Measurements from ENCODE around the gene RANBP10. TPM values are rescaled to one million over a fixed set of nuclear protein-coding genes. Genes with fewer than 3 reads are reported as not detected.

Gene RANBP10
- total and polyA plus RNA-seq, 2 of the 13 experiments (the other 11 are each of a cell fraction or from before 2014, with no cell fraction given): 9.2 to 22.7 TPM

DNA sequence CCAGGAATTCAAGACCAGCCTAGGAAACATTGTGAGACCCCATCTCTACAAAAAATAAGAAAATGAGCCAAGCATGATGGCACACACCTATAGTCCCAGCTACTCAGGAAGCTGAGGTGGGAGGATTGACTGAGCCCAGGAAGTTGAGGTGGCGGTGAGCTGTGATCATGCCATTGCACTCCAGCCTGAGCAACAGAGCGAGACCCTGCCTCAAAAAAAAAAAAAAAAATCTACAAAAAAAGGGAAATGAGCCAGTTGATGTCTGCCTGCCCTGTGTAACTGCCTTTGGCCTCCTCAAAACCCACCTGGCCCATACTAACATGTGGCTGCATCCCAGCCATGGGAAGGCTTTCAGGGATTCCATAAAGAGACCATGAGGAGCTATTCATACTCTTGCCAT lies 4.5 kb downstream of the RANBP10 start (continued):
- TF ChIP-seq PAXIP1 (CRISPR knock-in tag; conservative IDR thresholded peaks at IDR 0.05) (no peak), HOXA7 (CRISPR knock-in tag; IDR thresholded peaks at IDR 0.05) (no peak), ZBTB46 (CRISPR knock-in tag; IDR thresholded peaks at IDR 0.05; ENCODE audit: borderline replicate concordance) (no peak), FLYWCH1 (CRISPR knock-in tag; IDR thresholded peaks at IDR 0.05) (no peak), ZSCAN31 (CRISPR knock-in tag; IDR thresholded peaks at IDR 0.05; ENCODE audit: low read depth) (no peak), ZC3H13 (CRISPR knock-in tag; IDR thresholded peaks at IDR 0.05) (no peak), ZSCAN22 (CRISPR knock-in tag; IDR thresholded peaks at IDR 0.05) (no peak), ZZZ3 (CRISPR knock-in tag; IDR thresholded peaks at IDR 0.05; ENCODE audit: borderline replicate concordance) (no peak)

- no peak overlapping the region; the same call in 1 of the 2 replicates for H3K4me2 ChIP-seq (ENCODE audit: low read depth, low read length)
- peaks cover 17 to 46% of the 10 kb centered on the region in 2 experiments for H3K36me3 ChIP-seq (replicated peaks in 1 of 2; ENCODE audit: control insufficient read depth in 1 of 2, insufficient read depth in 2 of 2, low read length in 2 of 2)
- intact Hi-C loops (cut with micrococcal nuclease; ENCODE audit: unreplicated experiment) (no loop called here), in situ Hi-C loops (cut with HindIII; ENCODE audit: extremely low pct_ligation_motif_present, low pct_unique_long_range_greater_than_20kb) (no loop called here)
- H3K9me3 ChIP-seq (ENCODE audit: low read length): no peaks in the 10 kb centered on the region
- BruUV-seq (replicated peaks): no TSS peak
- no peak overlapping the region for H3K27ac ChIP-seq (ENCODE audit: extremely low read length, insufficient read depth, low read length)
- H3K4me1 ChIP-seq (ENCODE audit: insufficient read depth, low read length): peaks cover 34% of the 10 kb centered on the region
- ChIA-PET POLR2A (interaction anchor here (1.4 kb wide), 1 partner anchor 82 kb away, joined by 4 read pairs; the partner anchor contains the start of gene GFOD2), CTCF (ENCODE audit: low intra/inter-chr PET ratio, low total read pairs) (no interaction called here)
- H3K27me3 ChIP-seq (ENCODE audit: control insufficient read depth in 1 of 2, insufficient read depth in 2 of 2, low read length in 2 of 2): no peaks in the 10 kb centered on the region; a peak in 1 of 5 replicates
- ATAC-seq (no peak), FAIRE-seq (no peak), DNase-seq (ENCODE audit: low spot score) (no peak)
- peaks cover 21% of the 10 kb centered on the region for H4K20me1 ChIP-seq (ENCODE audit: insufficient read depth, low read length)
- no peak overlapping the region for H3K4me3 ChIP-seq (replicated peaks in 1 of 3; ENCODE audit: insufficient read depth in 1 of 3, low read depth in 2 of 3, low read length in 3 of 3)
- H3K79me2 ChIP-seq (ENCODE audit: insufficient read depth, low read length): peaks cover 68% of the 10 kb centered on the region
- WGBS (ENCODE audit: low lambda C conversion rate): 100% methylated on average over 1 of the region's 1 CpG
- H3K9ac ChIP-seq (ENCODE audit: insufficient read depth, low read depth, low read length): no peak overlapping the region
- no peak overlapping the region for H2AFZ ChIP-seq (ENCODE audit: low read length)
- TF ChIP-seq NR2F1 (CRISPR knock-in tag; IDR thresholded peaks at IDR 0.05): no peak
- TF ChIP-seq, protein P1, sequence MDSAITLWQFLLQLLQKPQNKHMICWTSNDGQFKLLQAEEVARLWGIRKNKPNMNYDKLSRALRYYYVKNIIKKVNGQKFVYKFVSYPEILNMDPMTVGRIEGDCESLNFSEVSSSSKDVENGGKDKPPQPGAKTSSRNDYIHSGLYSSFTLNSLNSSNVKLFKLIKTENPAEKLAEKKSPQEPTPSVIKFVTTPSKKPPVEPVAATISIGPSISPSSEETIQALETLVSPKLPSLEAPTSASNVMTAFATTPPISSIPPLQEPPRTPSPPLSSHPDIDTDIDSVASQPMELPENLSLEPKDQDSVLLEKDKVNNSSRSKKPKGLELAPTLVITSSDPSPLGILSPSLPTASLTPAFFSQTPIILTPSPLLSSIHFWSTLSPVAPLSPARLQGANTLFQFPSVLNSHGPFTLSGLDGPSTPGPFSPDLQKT (CRISPR knock-in tag; IDR thresholded peaks at IDR 0.05; ENCODE audit: borderline replicate concordance): no peak
- TF ChIP-seq MLX (CRISPR knock-in tag; IDR thresholded peaks at IDR 0.05): no peak
- TF ChIP-seq ZBTB10 (CRISPR knock-in tag; IDR thresholded peaks at IDR 0.05; ENCODE audit: borderline replicate concordance): no peak
- TF ChIP-seq TBX3 (IDR thresholded peaks at IDR 0.05; ENCODE audit: borderline replicate concordance): no peak
Measured at GRCh38 chr16:67801241-67801640, 5.1 kb downstream of the RANBP10 start.

Measured in HepG2 (cell line).